Measurements from ENCODE around the gene BEND2.

BEND2 gene

GRCh38 chrX:18203631-18204030, 17.1 kb downstream of the BEND2 start:
- Histone ChIP-seq H3K4me3 (ENCODE audit: low read length) (no peak overlapping the region), H3K79me2 (ENCODE audit: control insufficient read depth, low read length) (no peaks in the 10 kb centered on the region), H3K27ac (ENCODE audit: low read depth, low read length) (no peak overlapping the region), H3K9me3 (ENCODE audit: control insufficient read depth, insufficient read depth, low read length) (no peaks in the 10 kb centered on the region), H3K4me2 (ENCODE audit: low read length) (no peak overlapping the region), H4K20me1 (ENCODE audit: control insufficient read depth, insufficient read depth, low read depth, low read length) (no peaks in the 10 kb centered on the region), H3K27me3 (ENCODE audit: control insufficient read depth, low read length) (no peaks in the 10 kb centered on the region), H3K4me1 (ENCODE audit: control insufficient read depth, low read length) (no peaks in the 10 kb centered on the region), H3F3A (ENCODE audit: control insufficient read depth, insufficient read depth) (no peaks in the 10 kb centered on the region), H3K9me2 (replicated peaks; ENCODE audit: control insufficient read depth, low read length) (no peaks in the 10 kb centered on the region), H3K36me3 (ENCODE audit: control insufficient read depth, low read length) (no peaks in the 10 kb centered on the region)
- TF ChIP-seq CTCF (IDR thresholded peaks at IDR 0.05; ENCODE audit: low read depth, low read length, poor library complexity, severe bottlenecking) (no peak), EZH2phosphoT487 (IDR thresholded peaks at IDR 0.05; ENCODE audit: borderline replicate concordance, low read length) (no peak)

DNA sequence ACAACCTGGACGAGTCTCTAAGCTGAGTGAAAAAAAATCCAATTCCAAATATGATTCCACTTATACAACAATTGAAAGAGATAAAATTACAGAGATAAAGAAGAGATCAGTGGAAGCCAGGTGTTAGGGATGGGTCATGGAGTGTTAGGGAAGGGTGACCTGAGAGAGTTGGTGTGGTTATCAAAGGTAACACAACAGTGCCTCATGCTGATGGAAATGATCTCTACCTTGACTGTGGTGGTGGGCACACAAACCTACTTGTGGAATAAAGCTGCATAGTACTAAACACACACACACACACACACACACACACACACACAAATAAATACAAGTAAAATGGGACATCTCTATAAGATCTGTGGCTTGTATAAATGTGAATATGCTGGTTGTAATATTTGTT, 26.0 kb downstream of the BEND2 start:
- Histone ChIP-seq H3K9me3 (ENCODE audit: control insufficient read depth, insufficient read depth, low read length) (no peaks in the 10 kb centered on the region), H3K9me2 (replicated peaks; ENCODE audit: control insufficient read depth, low read length) (no peaks in the 10 kb centered on the region), H3K4me1 (ENCODE audit: control insufficient read depth, low read length) (no peaks in the 10 kb centered on the region), H4K20me1 (ENCODE audit: control insufficient read depth, insufficient read depth, low read depth, low read length) (no peaks in the 10 kb centered on the region), H3K36me3 (ENCODE audit: control insufficient read depth, low read length) (no peaks in the 10 kb centered on the region), H3K4me2 (ENCODE audit: low read length) (no peak overlapping the region), H3K27ac (ENCODE audit: low read depth, low read length) (no peak overlapping the region), H3K27me3 (ENCODE audit: control insufficient read depth, low read length) (no peaks in the 10 kb centered on the region), H3K4me3 (ENCODE audit: low read length) (no peak overlapping the region), H3F3A (ENCODE audit: control insufficient read depth, insufficient read depth) (no peaks in the 10 kb centered on the region), H3K79me2 (ENCODE audit: control insufficient read depth, low read length) (no peaks in the 10 kb centered on the region)
- TF ChIP-seq EZH2phosphoT487 (IDR thresholded peaks at IDR 0.05; ENCODE audit: borderline replicate concordance, low read length) (no peak), CTCF (IDR thresholded peaks at IDR 0.05; ENCODE audit: low read depth, low read length, poor library complexity, severe bottlenecking) (no peak)

DNA sequence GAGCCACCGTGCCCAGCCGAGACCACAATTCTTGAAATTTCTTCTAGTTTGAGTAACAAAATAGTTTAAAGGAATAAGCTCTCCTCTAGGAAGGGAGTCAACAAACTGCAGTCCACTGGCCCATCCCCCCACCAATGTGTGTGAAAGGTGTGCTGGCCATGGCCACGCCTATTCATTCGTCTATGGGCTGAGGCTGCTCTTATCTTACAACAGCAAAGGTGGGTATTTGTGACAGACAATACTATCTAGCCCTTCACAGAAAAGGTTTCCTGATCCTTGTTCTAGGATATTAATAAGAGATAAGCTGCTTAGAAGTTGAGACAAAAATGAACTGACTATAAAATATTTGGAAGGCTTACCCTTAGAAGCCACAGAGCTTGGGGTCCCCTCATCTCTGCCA, 41.2 kb downstream of the BEND2 start:
- Histone ChIP-seq H3K9me3 (ENCODE audit: control insufficient read depth, insufficient read depth, low read length) (no peaks in the 10 kb centered on the region), H3K79me2 (ENCODE audit: control insufficient read depth, low read length) (no peaks in the 10 kb centered on the region), H4K20me1 (ENCODE audit: control insufficient read depth, insufficient read depth, low read depth, low read length) (no peaks in the 10 kb centered on the region), H3K4me3 (ENCODE audit: low read length) (no peak overlapping the region), H3K4me1 (ENCODE audit: control insufficient read depth, low read length) (no peaks in the 10 kb centered on the region), H3K4me2 (ENCODE audit: low read length) (no peak overlapping the region), H3K27ac (ENCODE audit: low read depth, low read length) (no peak overlapping the region), H3K9me2 (replicated peaks; ENCODE audit: control insufficient read depth, low read length) (no peaks in the 10 kb centered on the region), H3K27me3 (ENCODE audit: control insufficient read depth, low read length) (no peaks in the 10 kb centered on the region), H3F3A (ENCODE audit: control insufficient read depth, insufficient read depth) (no peaks in the 10 kb centered on the region), H3K36me3 (ENCODE audit: control insufficient read depth, low read length) (no peaks in the 10 kb centered on the region)
- TF ChIP-seq EZH2phosphoT487 (IDR thresholded peaks at IDR 0.05; ENCODE audit: borderline replicate concordance, low read length) (no peak), CTCF (IDR thresholded peaks at IDR 0.05; ENCODE audit: low read depth, low read length, poor library complexity, severe bottlenecking) (no peak)

DNA sequence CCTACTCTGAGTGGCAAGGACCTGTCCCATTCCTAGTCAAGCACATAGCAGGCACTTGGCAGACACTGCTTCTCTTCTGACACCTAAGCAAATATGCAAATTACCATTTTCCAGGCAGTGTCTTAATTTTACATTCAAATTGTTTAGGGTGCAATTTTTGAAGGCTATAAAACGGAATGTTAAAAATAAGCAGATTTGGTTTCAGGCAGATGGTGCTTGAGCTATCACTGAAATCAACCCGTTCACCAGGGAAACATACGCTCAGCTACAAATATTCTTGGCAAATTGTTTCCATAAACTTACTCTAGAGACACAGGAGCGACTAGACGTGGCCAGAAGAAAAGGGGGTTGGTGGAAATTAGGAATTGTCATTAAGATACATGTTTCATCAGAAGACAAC, 45.7 kb downstream of the BEND2 start:
- no peaks in the 10 kb centered on the region for H4K20me1 ChIP-seq (ENCODE audit: control insufficient read depth, insufficient read depth, low read depth, low read length)
- H3K4me2 ChIP-seq (ENCODE audit: low read length), result no peak overlapping the region
- H3K36me3 ChIP-seq (ENCODE audit: control insufficient read depth, low read length), result no peaks in the 10 kb centered on the region
- H3K27ac ChIP-seq (ENCODE audit: low read depth, low read length), result no peak overlapping the region
- H3K27me3 ChIP-seq (ENCODE audit: control insufficient read depth, low read length), result no peaks in the 10 kb centered on the region
- H3K9me3 ChIP-seq (ENCODE audit: control insufficient read depth, insufficient read depth, low read length), result no peaks in the 10 kb centered on the region
- H3F3A ChIP-seq (ENCODE audit: control insufficient read depth, insufficient read depth), result no peaks in the 10 kb centered on the region
- TF ChIP-seq EZH2phosphoT487 (IDR thresholded peaks at IDR 0.05; ENCODE audit: borderline replicate concordance, low read length), result no peak
- no peak for TF ChIP-seq CTCF (IDR thresholded peaks at IDR 0.05; ENCODE audit: low read depth, low read length, poor library complexity, severe bottlenecking)
- H3K4me1 ChIP-seq (ENCODE audit: control insufficient read depth, low read length), result no peaks in the 10 kb centered on the region
- no peak overlapping the region for H3K4me3 ChIP-seq (ENCODE audit: low read length)
- H3K9me2 ChIP-seq (replicated peaks; ENCODE audit: control insufficient read depth, low read length), result no peaks in the 10 kb centered on the region
- no peaks in the 10 kb centered on the region for H3K79me2 ChIP-seq (ENCODE audit: control insufficient read depth, low read length)

Measured in DOHH2 (cell line).